Hepatocyte (in vitro differentiated cells): ENCODE data around the gene CDH4.

Source experiments
- CTCF ChIP-seq: fragments of 200-600 bp; sonication (generic); IDR thresholded peaks from 2 replicates; pipeline ENCODE4 v1.5.1; 2016; ENCODE audit warnings: antibody characterized with exemption, mild to moderate bottlenecking; ENCODE audit not compliant: poor library complexity
- EZH2 ChIP-seq: fragments of 200-600 bp; sonication (generic); IDR thresholded peaks from 2 replicates; pipeline ENCODE4 v1.6.1; 2016; ENCODE audit warnings: antibody characterized with exemption, mild to moderate bottlenecking, borderline replicate concordance
- EZH2phosphoT487 ChIP-seq: fragments of 200-600 bp; sonication (generic); IDR thresholded peaks from one replicate; pipeline ENCODE4 v1.6.1; 2018; ENCODE audit warnings: antibody characterized with exemption, mild to moderate bottlenecking, low read depth, moderate library complexity; ENCODE audit not compliant: unreplicated experiment, severe bottlenecking

GRCh38 chr20:61901392-61902220 lies 649.5 kb downstream of the CDH4 start:
- TF ChIP-seq CTCF (no peak), EZH2phosphoT487 (no peak), EZH2 (no peak)
